GM19099 (cell line): Measurements from ENCODE around the gene TWIST2.

Experiments used
- POLR2A ChIP-seq: IDR thresholded peaks from 3 replicates; pipeline ENCODE4 v1.6.1; 2011; ENCODE audit warnings: low read depth; ENCODE audit not compliant: insufficient read length; ENCODE audit errors: extremely low read depth

The TWIST2 gene

DNA sequence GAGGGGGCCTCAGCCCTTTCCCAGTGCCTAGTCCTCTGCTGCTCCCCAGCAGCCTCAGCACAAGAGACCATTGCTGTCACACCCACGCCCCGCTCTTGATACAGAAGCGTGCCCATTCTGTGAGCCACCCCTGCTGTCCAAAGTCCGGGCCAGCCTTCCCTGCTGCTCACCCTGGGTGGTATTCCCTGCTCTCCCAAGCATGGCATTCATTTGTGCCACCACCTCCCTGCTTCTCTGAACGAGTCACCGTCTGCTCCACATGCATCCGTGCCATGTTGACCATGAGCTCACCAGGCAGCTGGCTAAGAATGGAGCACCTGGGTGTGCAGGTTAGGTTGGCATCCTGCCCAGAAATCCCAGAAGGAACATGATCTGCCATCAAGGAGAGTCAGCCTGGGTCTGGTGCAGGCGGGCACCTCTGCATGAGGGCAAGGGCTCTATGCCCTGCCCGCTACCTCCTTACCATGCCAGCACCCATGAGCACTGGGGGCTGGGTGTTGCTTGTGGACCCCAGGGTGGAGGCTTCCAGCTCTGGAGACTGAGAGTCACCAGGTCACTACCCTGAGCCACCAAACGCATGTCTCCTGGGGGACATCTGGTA is 63.0 kb downstream of the TWIST2 start:
- no peak for TF ChIP-seq POLR2A

DNA sequence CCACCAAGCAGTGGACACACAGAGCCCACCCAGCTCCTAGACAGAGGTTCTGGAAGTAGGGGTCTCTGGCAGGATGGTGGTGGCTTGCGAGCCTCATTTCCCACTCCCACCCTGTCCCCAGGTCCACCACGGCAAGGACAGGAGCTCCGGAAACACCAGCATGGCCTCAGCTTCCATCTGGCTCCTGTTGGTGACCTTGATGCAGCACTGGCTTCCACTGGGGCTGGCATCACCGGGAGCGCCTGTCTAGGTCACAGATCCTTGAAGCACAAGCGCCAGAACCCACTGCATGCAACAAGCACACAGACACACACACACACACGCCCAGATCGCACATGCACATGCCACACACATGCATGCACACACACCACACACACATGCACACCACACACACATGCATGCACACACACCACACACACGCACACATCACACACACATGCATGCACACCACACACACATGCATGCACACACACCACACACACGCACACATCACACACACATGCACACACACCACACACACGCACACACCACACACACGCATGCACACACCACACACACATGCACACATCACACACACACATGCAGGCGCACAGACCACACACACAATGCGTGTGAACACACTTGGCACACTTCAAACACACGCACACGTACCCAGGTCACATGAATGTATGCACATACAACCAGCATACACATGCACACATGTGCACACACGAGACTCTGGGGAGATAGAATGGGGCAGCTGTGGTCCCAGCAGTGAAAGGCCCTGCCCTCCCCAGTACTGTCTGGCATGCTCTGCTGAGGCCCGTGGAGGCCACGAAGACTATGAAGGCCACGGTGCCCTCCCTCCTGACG is 63.7 kb downstream of the TWIST2 start:
- no peak for TF ChIP-seq POLR2A

DNA sequence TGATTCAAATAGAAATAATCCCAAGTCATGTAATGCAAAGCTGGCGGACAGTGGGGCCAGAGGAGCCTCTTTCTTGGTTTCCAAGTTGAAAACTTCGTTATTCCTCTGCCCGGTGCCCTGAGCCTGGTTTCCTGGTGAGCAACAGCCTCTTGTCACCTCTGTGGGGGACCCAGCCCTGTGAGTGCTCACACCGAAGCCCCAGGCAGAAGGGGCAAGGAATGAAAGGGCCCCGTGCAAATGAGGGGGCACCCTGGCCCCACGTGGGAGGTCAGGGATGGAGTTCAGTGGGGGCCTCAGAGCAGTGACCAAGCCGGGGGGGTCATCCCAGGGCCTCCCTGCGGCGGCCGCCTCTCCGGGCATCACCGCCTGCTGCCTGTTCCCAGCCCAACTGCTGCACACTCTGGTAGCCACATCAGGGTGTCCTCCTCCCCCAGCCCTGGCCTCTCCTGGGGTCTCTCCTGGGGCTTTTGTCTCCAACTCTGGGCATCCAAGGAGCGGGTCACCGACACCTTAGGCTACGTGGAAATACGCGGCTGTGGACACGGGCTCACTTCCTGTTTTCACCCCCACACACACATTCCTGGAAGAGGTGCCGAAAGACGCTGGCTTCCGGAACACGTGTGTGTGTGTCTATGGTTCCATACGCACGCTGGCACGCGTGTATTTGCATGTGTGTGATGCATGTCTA is 64.5 kb downstream of the TWIST2 start:
- no peak for TF ChIP-seq POLR2A

DNA sequence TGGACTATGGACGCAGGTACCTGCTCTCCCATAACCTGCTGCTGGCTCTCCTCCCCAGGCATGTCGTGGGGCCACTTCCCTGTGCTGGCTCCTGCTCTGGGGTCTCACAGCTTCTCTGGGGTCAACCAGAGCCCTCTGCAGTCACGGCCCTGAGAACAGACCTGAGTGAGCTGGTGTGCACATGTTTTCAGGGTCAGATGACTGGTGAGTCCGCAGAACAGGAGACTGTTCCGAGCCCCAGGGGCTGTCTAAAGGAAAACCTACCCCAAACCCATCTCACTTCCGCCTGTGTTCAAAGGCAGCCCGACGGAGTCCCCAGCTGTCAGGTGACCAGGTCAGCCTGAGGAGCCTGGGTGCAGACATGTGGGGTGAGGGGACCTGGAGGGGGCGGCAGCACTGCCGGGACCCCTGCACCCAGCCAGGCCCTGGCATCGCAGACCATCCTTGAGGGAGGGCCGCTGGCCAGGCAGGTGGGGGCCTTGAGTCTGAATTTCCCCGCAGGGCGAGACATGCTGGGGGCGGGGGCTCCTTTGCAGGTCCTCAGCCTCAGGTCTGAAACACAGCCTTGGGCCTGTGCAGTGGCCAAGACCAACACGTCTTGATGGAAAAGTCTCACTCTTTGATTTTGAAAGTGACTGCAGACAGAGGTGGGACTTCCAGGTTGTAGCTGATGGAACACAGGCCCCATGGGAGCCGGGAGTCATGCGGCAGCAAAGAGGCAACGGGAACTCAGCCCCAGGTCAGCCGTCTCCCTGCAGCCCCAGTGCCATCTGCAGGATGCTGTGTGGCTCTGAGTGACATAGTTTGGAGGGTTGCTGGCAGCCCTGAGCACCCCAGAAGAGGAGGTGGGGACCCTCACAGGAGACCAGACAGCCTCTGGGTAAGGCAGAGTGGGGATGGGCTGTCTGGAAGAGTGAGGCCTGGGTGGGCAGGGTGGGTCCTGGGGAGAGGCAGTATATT is 65.3 kb downstream of the TWIST2 start:
- no peak for TF ChIP-seq POLR2A

DNA sequence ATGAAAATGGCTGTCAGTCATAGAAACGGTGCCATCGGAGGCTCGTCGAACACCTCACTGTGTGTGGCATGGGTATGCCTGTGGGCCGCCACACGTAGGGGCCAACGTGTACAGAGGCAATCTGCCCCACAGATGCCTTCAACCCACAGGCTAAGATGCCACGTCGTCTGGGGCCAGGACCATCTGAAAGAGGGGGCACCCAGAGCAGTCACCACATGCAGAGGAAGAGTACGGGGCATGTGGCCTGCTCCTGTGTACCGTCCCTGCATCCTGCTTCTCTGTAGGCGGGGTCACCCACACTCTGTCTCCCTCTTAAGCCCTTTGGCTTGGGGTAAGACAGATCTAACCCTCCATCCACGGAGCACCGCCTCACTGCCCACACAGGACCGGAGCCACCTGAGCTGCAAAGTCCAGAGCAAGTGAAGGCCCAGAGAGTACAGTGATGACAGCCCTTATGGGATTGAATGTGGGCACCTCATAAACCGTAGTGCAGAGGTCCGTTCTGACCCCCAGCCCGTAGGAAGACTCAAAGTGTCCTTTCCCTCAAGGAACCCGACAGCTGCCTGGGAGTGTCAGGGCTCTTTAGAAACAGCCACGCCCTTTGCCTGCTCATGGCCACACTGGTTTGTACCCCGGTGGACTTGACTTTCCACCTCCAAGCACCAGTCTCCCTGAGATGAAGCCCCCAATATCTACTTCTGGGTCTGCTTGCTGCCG is 66.2 kb downstream of the TWIST2 start:
- TF ChIP-seq POLR2A, result no peak

DNA sequence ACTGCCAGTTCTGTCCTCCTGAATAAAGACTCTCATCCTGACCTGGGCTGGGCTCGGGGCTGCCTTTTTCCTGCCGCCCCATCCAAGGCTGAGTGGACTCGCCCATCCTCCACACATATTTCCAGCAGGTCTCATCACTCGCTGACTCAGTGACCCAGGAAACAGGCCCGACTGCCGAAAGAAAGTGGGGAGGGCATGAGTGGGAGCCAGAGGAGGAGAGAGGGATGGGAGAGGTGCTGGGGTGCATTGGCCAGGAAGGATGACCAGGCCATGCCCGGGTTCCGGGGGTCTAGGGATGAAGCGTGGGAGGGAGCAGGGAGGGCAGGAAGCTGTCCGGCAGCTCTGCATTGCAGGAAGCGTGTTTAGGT is 66.7 kb downstream of the TWIST2 start:
- no peak for TF ChIP-seq POLR2A

DNA sequence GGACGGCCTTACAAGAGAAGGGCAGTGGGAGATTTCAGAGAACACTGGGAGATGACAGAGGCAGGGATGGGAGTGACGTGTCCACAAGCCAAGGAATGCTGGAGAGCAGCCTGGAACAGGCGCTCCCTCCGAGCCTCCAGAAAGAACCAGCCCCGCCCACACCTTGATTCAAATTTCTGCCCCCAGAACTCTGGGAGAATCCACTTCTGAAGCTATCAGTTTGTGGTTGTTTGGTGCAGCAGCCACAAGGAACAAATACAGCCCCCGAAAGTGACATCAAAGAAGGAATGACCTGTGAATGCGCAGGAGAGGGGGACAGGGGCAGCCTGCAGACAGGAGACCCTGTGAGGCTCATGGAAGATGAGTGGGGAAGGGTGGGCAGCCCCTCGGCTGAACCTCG is 67.3 kb downstream of the TWIST2 start:
- no peak for TF ChIP-seq POLR2A

DNA sequence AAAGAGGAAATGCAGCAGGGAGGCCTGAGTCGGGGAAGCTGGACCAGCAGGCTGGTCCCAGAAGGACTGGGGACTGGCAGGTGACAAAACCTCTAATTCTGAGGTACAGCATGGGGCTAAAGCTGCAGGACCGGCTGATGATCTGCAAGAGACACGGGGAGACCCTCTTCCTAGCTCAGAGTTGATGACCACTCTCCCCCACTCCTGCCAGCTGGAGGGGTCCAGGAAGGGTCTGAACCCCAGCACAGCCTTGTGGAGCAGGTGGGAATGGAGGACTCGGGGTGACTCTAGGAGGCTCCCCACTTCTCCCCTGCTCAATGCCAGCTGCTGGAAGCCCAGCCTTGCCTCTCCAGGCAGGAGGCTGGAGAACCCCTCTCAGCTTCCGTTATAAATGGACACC is 67.7 kb downstream of the TWIST2 start:
- TF ChIP-seq POLR2A, result no peak

DNA sequence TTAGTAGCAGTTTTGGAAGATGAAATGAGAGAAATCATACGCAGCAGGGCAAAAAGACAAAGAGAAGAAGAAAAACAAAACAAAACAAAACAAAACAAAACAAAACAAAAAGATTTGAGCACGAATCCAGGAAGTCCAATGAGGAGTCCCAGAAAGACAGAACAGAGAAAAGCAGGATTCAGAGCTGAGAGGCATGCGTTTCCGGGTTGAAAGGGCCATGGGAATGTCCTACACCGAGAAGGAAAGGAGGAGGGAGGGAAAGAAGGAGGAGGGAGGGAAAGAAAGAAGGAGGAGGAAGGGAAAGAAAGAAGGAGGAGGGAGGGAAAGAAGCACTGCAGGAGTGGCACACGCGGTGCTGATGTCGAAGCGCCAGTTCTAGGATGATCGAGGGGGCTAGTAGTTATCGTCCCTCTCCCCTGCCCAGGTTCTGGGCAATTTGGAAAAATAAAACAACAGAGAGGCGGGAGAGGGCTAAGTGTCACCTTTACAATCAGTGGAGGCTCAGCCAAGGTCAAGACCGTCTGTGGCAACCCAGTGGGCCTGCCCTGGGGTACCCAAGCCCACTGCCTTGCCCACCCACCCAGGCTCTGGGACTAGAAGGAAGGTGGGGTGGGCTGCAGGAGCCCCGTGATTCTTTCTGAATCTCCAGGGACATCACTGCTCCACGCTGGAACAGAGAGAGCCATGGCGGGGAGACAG is 68.4 kb downstream of the TWIST2 start:
- TF ChIP-seq POLR2A, result no peak

DNA sequence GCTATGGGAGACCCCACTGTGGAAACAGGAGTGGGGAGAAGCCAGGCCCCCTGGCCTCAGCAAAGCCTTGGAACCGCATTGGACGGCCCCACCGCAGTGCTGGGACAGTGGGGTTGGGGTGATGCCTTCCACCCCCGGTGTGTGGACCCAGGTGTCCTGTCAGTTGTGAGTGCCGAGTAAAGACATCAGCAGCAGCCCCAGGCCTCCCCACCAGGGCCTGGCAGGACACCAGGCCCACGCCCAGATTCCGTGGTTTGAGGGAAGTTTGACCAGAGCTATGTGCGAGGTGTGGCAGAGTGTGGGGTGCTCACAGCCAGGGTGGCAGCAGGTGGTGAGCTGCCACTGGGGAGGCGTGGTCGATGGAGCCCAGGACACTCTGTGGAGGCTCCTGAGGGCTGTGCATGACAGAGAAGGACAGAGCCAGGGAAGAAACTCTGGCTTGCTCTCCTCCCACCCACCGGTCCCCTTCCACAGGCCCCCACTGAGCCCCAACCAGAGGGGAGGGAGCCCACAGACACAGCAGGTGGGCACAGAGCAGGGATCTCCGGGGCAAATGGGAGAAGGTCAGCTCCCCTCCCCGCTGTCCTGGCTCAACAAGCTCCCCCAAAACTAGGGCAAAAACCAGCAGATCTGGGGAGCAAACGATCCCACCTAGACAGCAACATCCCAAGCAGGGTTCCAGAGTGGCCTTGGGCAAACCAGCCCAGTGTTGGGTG is 69.1 kb downstream of the TWIST2 start:
- TF ChIP-seq POLR2A, result no peak

DNA sequence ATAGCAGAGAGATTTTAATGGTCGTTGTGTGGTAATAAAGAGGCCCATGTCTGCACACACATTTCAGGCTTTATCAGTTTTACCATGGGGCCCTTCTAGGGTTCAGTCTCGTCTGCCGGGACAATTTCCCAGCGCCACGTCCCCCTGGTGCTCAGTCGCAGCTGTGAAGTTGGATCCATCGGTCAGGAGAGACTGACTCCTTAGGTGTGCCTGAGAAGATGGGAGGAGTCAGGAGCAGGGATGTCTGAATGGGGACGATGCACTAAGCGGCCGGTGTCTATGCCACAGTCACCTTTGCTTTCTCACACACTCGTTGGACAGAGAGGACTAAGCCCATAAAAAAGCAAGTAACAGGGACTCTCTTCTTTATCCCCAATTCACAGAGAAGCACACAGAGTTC is 71.4 kb downstream of the TWIST2 start:
- TF ChIP-seq POLR2A, result no peak

DNA sequence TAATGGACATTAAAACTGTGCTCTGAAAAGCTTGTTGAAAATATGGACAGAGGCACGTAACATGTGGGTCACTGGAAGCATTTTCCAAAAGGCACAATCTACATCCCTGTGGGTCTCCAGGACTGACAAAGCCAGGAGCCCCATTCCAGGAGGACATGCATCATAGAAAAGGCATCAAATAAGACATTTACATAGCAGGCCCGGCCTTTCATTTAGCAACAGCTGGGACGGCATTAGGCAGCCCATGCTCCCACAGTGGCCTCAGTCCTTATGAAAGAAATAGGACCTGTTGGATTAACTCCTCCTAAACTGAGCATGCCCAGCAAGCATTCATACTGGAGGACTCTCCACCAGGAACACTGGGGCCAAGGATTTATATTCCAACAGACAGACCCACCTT is 72.2 kb downstream of the TWIST2 start:
- no peak for TF ChIP-seq POLR2A

DNA sequence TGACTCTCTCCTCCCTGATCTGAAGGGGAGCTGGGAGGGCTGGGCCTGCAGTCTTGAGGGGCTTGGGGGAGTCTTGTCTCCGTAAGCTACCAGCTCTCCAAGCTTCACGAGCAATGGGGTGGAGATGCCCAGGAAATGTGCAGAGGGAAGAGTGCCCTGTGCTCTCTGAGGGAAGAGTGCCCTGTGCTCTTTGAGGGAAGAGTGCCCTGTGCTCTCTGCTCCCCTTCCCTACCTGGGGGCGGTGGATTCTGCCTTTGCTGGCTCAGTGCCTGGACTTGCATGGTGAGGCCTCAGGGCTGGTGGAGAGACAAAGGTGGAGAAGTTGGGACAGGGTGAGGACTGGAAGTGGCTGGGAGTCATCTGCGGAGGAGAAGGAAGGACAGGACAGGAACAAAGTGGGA is 72.7 kb downstream of the TWIST2 start:
- TF ChIP-seq POLR2A, result no peak

DNA sequence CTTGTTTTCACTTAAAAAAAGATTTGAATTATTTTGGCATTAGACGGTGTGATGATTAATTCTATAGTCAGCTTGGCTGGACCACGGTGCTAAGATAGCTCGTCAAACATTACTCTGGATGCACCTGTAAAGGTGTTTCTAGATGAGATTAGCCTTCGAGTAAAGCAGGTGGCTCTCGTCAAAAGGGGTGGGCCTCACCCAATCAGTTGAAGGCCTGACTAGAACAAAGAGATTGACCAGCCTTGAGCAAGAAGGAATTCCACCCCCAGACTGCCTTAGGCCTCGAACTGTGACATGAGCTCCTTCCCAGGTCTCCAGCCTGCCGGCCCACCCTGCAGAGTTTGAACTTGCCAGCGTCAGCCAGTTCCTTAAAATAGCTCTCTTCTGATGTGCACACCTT is 73.4 kb downstream of the TWIST2 start:
- no peak for TF ChIP-seq POLR2A
